Esophagus squamous epithelium (tissue), 4 donors: ENCODE measurements around the gene ITLN1.
"Not testable (repeated sequence)": the region's sequence is repeated elsewhere in the genome, so short reads cannot be mapped to it uniquely, and the experiment has no call there.

Source experiments
- POLR2A ChIP-seq, 4 donors: fragments of 450-650 bp; IDR thresholded peaks; one replicate each; pipeline ENCODE4 v1.6.1; 2017; ENCODE audit warnings: antibody characterized with exemption in 4 of 4, mild to moderate bottlenecking in 4 of 4, moderate library complexity in 3 of 4
- TF ChIP-seq, protein P1 (sequence below), 6 experiments: fragments of 450-650 bp in 4 of 6; fragments of 200-600 bp in 2 of 6; sonication (generic) in 2 of 6; IDR thresholded peaks; one replicate each; pipeline ENCODE4 v1.5.1; 2016 to 2019; ENCODE audit warnings: antibody characterized with exemption in 6 of 6, mild to moderate bottlenecking in 4 of 6, moderate library complexity in 4 of 6

DNA sequence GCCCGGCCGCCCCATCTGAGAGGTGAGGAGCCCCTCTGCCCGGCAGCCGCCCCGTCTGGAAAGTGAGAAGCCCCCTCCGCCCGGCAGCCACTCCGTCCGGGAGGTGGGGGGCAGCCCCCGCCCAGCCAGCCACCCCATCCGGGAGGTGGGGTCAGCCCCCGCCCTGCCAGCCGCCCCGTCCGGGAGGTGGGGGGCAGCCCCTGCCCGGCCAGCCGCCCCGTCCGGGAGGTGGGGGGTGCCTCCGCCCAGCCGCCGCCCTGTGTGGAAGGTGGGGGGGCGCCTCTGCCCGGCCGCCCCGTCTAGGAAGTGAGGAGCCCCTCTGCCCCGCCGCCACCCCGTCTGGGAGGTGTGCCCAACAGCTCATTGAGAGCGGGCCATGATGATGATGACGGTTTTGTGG, 48.3 kb upstream of the ITLN1 start:
- TF ChIP-seq, protein P1, sequence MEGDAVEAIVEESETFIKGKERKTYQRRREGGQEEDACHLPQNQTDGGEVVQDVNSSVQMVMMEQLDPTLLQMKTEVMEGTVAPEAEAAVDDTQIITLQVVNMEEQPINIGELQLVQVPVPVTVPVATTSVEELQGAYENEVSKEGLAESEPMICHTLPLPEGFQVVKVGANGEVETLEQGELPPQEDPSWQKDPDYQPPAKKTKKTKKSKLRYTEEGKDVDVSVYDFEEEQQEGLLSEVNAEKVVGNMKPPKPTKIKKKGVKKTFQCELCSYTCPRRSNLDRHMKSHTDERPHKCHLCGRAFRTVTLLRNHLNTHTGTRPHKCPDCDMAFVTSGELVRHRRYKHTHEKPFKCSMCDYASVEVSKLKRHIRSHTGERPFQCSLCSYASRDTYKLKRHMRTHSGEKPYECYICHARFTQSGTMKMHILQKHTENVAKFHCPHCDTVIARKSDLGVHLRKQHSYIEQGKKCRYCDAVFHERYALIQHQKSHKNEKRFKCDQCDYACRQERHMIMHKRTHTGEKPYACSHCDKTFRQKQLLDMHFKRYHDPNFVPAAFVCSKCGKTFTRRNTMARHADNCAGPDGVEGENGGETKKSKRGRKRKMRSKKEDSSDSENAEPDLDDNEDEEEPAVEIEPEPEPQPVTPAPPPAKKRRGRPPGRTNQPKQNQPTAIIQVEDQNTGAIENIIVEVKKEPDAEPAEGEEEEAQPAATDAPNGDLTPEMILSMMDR (IDR thresholded peaks at IDR 0.05), result not testable (repeated sequence)
- TF ChIP-seq POLR2A (IDR thresholded peaks at IDR 0.05), result not testable (repeated sequence)
